K562 (cell line): Measurements from ENCODE around the gene AP3M1. TPM values are rescaled to one million over a fixed set of nuclear protein-coding genes. Genes with fewer than 3 reads are reported as not detected.

Experiments used
- FOXK1 ChIP-seq: sonication (generic); formaldehyde crosslinking; IDR thresholded peaks from 2 replicates; pipeline ENCODE4 v1.8.0; 2022; ENCODE audit warnings: missing genetic modification reagents, mild to moderate bottlenecking, borderline replicate concordance
- KDM4B ChIP-seq, 2 experiments: fragments of 450-650 bp in 1 of 2; sonication (generic) in 1 of 2; IDR thresholded peaks; 2 replicates each; pipeline ENCODE4 v1.6.1; 2016 to 2017; ENCODE audit warnings: borderline replicate concordance in 2 of 2, antibody characterized with exemption in 1 of 2, low read depth in 1 of 2, mild to moderate bottlenecking in 1 of 2
- KLF1 ChIP-seq: fragments of 450-650 bp; IDR thresholded peaks from 2 replicates; pipeline ENCODE4 v1.6.1; 2016; ENCODE audit warnings: missing genetic modification characterization, missing compliant biosample characterization
- NR4A1 ChIP-seq, 2 experiments: fragments of 250-450 bp in 1 of 2; fragments of 450-650 bp in 1 of 2; sonication (Bioruptor Pico) in 1 of 2; IDR thresholded peaks; 2 replicates each; pipeline versions ENCODE4 v1.4.0 to v1.6.1; 2016 to 2020; ENCODE audit warnings: mild to moderate bottlenecking in 2 of 2, missing compliant biosample characterization in 1 of 2, missing genetic modification characterization in 1 of 2, moderate library complexity in 1 of 2
- TBP ChIP-seq: optimal IDR thresholded peaks from 2 replicates; pipeline ENCODE3; 2011; ENCODE audit warnings: low read depth, low read length, improper control_type of control experiment
- TOE1 ChIP-seq, 2 experiments: fragments of 450-650 bp in 1 of 2; sonication (generic) in 1 of 2; formaldehyde crosslinking in 1 of 2; IDR thresholded peaks; 2 replicates each; pipeline versions ENCODE4 v1.7.1 to v1.8.0; 2016 to 2022; ENCODE audit warnings: borderline replicate concordance in 2 of 2, mild to moderate bottlenecking in 2 of 2, antibody characterized with exemption in 1 of 2, inconsistent platforms in 1 of 2, low read depth in 1 of 2, missing genetic modification reagents in 1 of 2, moderate library complexity in 1 of 2
- polyA plus RNA-seq, 8 experiments: library from polyadenylated mRNA; depleted of rRNA in 4 of 8; stranded (reverse) in 5 of 8; unstranded in 3 of 8; fragments of >200 nt; fragmentation: Nextera tagmentation in 2 of 8; fragmentation: Illumina TruSeq in 1 of 8; extraction: Ambion mirVana in 2 of 8; extraction: Trizol in 1 of 8; gene quantifications; 2 replicates each; pipeline versions ENCODE4 v1.2.1 to v1.2.3, GENCODE V29; 2011 to 2014; ENCODE audit warnings: inconsistent platforms in 1 of 8, missing spikeins in 1 of 8
- total RNA-seq, 7 experiments: library from RNA; depleted of rRNA in 6 of 7; stranded (reverse); fragments of >200 nt in 6 of 7; fragmentation: Illumina TruSeq in 2 of 7; extraction: Trizol in 2 of 7; gene quantifications; 2 replicates each; pipeline versions ENCODE4 v1.2.1 to v1.2.3, GENCODE V29; 2011 to 2021; ENCODE audit warnings: low replicate concordance in 1 of 7
- TF ChIP-seq, protein P1 (sequence below): fragments of 450-650 bp; formaldehyde crosslinking; conservative IDR thresholded peaks from 2 replicates; pipeline ENCODE4 v1.4.0; 2022; ENCODE audit warnings: mild to moderate bottlenecking, missing genetic modification characterization
- TF ChIP-seq, protein P2 (sequence below): sonication (generic); formaldehyde crosslinking; IDR thresholded peaks from 2 replicates; pipeline ENCODE4 v1.8.0; 2022; ENCODE audit warnings: mild to moderate bottlenecking, missing genetic modification reagents
- TF ChIP-seq, protein P3 (sequence below): fragments of 250-450 bp; sonication (Bioruptor Pico); IDR thresholded peaks from 2 replicates; pipeline ENCODE4 v1.8.0; 2022; ENCODE audit warnings: moderate library complexity, mild to moderate bottlenecking, inconsistent platforms
- TF ChIP-seq, protein P4 (sequence below), 2 experiments: fragments of 450-650 bp; IDR thresholded peaks; 2 replicates each; pipeline ENCODE4 v1.6.1; 2016; ENCODE audit warnings: mild to moderate bottlenecking in 2 of 2, borderline replicate concordance in 1 of 2, low read depth in 1 of 2, moderate library complexity in 1 of 2
- TF ChIP-seq, protein P5 (sequence below), 3 experiments: IDR thresholded peaks in 2 of 3; conservative IDR thresholded peaks in 1 of 3; 2 replicates each; pipeline ENCODE4 v1.5.1; 2011 to 2012; ENCODE audit warnings: low read length in 3 of 3, mild to moderate bottlenecking in 3 of 3, control low read depth in 2 of 3, improper control_type of control experiment in 1 of 3, inconsistent platforms in 1 of 3, low read depth in 1 of 3, mixed read lengths in 1 of 3, moderate library complexity in 1 of 3; ENCODE audit not compliant: insufficient read depth in 2 of 3

Gene AP3M1
- total and polyA plus RNA-seq, 9 of the 15 experiments (the other 6 are each of a cell fraction or from before 2014, with no cell fraction given): 44.3 to 135 (median 67.6) TPM

DNA sequence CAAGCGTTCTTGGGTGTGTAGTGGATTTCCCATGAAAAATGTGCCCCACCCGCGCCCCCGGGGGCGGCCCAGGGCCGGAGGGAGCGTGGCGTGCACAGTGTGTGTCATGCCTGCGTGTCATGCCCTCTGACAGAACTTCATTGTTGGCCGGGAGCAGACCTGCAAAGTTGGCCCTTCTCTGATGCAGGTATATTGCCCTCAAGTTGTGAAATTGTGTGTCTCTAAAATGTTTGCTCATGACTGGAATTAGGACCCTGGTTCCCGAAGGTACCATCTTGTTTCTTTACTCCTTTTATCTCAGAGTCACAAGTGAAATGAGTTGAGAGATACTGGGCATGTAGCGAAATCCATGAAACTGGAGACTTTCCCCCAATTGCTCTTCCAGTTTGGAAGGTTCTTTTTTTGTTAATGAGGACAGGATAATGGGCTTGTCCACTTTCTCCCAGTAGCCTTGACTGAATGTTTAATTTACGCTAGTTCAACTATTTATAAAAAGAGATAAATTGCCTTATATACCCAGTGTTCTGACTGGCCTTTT, 26.6 kb upstream of the AP3M1 start (continued):
- TF ChIP-seq, protein P1, sequence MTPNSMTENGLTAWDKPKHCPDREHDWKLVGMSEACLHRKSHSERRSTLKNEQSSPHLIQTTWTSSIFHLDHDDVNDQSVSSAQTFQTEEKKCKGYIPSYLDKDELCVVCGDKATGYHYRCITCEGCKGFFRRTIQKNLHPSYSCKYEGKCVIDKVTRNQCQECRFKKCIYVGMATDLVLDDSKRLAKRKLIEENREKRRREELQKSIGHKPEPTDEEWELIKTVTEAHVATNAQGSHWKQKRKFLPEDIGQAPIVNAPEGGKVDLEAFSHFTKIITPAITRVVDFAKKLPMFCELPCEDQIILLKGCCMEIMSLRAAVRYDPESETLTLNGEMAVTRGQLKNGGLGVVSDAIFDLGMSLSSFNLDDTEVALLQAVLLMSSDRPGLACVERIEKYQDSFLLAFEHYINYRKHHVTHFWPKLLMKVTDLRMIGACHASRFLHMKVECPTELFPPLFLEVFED (CRISPR knock-in tag): no peak
- TF ChIP-seq, protein P2, sequence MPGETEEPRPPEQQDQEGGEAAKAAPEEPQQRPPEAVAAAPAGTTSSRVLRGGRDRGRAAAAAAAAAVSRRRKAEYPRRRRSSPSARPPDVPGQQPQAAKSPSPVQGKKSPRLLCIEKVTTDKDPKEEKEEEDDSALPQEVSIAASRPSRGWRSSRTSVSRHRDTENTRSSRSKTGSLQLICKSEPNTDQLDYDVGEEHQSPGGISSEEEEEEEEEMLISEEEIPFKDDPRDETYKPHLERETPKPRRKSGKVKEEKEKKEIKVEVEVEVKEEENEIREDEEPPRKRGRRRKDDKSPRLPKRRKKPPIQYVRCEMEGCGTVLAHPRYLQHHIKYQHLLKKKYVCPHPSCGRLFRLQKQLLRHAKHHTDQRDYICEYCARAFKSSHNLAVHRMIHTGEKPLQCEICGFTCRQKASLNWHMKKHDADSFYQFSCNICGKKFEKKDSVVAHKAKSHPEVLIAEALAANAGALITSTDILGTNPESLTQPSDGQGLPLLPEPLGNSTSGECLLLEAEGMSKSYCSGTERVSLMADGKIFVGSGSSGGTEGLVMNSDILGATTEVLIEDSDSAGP: no peak
- no peak for TF ChIP-seq TOE1 (IDR thresholded peaks at IDR 0.05; ENCODE audit: borderline replicate concordance)
- TF ChIP-seq TOE1 (CRISPR knock-in tag; IDR thresholded peaks at IDR 0.05; ENCODE audit: borderline replicate concordance, low read depth): no peak
- TF ChIP-seq TBP: no peak
- no peak for TF ChIP-seq NR4A1 (CRISPR knock-in tag; IDR thresholded peaks at IDR 0.05)
- no peak for TF ChIP-seq NR4A1 (tag; IDR thresholded peaks at IDR 0.05)
- no peak for TF ChIP-seq KDM4B (IDR thresholded peaks at IDR 0.05; ENCODE audit: borderline replicate concordance in 2 of 2, low read depth in 1 of 2)
- TF ChIP-seq, protein P3, sequence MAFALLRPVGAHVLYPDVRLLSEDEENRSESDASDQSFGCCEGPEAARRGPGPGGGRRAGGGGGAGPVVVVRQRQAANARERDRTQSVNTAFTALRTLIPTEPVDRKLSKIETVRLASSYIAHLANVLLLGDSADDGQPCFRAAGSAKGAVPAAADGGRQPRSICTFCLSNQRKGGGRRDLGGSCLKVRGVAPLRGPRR (CRISPR knock-in tag): no peak
- TF ChIP-seq KLF1 (tag): no peak
- TF ChIP-seq, protein P4, sequence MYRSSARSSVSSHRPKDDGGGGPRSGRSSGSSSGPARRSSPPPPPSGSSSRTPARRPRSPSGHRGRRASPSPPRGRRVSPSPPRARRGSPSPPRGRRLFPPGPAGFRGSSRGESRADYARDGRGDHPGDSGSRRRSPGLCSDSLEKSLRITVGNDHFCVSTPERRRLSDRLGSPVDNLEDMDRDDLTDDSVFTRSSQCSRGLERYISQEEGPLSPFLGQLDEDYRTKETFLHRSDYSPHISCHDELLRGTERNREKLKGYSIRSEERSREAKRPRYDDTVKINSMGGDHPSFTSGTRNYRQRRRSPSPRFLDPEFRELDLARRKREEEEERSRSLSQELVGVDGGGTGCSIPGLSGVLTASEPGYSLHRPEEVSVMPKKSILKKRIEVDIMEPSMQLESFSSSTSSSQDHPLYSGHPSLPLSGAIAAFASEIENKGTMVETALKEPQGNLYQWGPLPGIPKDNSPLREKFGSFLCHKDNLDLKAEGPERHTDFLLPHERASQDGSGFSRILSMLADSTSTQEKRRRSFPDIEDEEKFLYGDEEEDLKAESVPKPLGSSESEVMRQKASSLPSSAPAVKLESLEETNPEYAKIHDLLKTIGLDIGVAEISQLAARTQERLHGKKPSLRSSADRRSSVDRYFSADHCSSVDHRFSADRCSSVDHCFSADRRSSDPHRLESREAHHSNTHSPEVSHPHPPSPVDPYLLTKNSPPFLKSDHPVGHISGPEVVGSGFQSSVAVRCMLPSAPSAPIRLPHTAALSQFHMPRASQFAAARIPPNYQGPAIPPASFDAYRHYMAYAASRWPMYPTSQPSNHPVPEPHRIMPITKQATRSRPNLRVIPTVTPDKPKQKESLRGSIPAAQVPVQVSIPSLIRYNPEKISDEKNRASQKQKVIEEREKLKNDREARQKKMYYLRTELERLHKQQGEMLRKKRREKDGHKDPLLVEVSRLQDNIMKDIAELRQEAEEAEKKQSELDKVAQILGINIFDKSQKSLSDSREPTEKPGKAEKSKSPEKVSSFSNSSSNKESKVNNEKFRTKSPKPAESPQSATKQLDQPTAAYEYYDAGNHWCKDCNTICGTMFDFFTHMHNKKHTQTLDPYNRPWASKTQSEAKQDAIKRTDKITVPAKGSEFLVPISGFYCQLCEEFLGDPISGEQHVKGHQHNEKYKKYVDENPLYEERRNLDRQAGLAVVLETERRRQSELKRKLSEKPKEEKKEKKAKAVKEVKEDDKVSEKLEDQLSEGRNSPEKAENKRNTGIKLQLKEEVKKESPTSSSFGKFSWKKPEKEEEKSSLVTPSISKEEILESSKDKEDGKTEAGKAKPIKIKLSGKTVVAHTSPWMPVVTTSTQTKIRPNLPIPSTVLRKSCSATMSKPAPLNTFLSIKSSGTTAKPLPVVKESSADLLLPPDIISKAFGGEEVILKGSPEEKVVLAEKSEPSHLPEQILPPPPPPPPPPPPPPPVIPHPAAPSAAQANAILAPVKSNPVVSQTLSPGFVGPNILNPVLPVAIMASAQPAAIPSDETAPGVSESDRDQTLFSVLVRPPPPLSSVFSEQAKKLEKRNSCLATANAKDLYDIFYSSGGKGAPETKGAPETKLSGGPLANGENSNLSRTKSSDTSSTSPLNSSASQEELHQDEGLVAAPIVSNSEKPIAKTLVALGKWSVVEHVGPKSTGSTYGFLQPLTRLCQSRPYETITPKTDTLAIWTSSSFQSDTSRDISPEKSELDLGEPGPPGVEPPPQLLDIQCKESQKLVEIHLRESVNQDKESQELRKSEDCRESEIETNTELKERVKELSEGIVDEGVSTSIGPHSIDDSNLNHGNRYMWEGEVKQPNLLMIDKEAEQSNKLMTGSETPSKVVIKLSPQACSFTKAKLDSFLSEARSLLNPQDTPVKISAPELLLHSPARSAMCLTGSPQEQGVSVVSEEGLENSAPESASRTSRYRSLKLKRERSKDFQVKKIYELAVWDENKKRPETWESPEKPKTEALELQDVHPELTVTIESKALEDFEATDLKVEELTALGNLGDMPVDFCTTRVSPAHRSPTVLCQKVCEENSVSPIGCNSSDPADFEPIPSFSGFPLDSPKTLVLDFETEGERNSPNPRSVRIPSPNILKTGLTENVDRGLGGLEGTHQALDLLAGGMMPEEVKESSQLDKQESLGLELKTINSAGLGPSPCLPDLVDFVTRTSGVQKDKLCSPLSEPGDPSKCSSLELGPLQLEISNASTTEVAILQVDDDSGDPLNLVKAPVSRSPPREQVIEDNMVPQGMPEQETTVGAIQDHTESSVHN (IDR thresholded peaks at IDR 0.05; ENCODE audit: borderline replicate concordance in 1 of 2, low read depth in 1 of 2): no peak
- no peak for TF ChIP-seq FOXK1 (CRISPR knock-in tag)
- TF ChIP-seq, protein P5, sequence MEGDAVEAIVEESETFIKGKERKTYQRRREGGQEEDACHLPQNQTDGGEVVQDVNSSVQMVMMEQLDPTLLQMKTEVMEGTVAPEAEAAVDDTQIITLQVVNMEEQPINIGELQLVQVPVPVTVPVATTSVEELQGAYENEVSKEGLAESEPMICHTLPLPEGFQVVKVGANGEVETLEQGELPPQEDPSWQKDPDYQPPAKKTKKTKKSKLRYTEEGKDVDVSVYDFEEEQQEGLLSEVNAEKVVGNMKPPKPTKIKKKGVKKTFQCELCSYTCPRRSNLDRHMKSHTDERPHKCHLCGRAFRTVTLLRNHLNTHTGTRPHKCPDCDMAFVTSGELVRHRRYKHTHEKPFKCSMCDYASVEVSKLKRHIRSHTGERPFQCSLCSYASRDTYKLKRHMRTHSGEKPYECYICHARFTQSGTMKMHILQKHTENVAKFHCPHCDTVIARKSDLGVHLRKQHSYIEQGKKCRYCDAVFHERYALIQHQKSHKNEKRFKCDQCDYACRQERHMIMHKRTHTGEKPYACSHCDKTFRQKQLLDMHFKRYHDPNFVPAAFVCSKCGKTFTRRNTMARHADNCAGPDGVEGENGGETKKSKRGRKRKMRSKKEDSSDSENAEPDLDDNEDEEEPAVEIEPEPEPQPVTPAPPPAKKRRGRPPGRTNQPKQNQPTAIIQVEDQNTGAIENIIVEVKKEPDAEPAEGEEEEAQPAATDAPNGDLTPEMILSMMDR (IDR thresholded peaks at IDR 0.05 in 2 of 3, conservative IDR thresholded peaks at IDR 0.05 in 1 of 3; ENCODE audit: insufficient read depth in 2 of 3, low read depth in 1 of 3, low read length in 3 of 3): 0 out of 6 replicates have a peak, but pooled peaks of 1 of the 3 experiments have one; percentile 5
